Fibroblast of peridontal ligament (primary cell): Measurements from ENCODE around the gene IER2.

Experiments used
- DNase-seq: peaks from one replicate; pipeline ENCODE4 v3.0.0-alpha.2; 2010; ENCODE audit errors: extremely low read depth

The IER2 gene

GRCh38 chr19:13118424-13119193, 31.6 kb upstream of the IER2 start:
- DNase-seq: no peak

GRCh38 chr19:13119627-13120026, 30.6 kb upstream of the IER2 start:
- no peak for DNase-seq

- DNase-seq: no peak
Observed at GRCh38 chr19:13120031-13120430, 30.2 kb upstream of the IER2 start.

- DNase-seq: peak; percentile 52
Observed at GRCh38 chr19:13120817-13121216, 29.4 kb upstream of the IER2 start.

- DNase-seq: no peak
Observed at GRCh38 chr19:13121551-13122274, 28.5 kb upstream of the IER2 start.

- DNase-seq: no peak
Observed at GRCh38 chr19:13122275-13122878, 27.8 kb upstream of the IER2 start.

GRCh38 chr19:13122980-13123957, 26.9 kb upstream of the IER2 start:
- DNase-seq: no peak

- DNase-seq: peak; percentile 37
Observed at GRCh38 chr19:13127051-13127450, 23.2 kb upstream of the IER2 start.

GRCh38 chr19:13127811-13128575, 22.2 kb upstream of the IER2 start:
- DNase-seq: no peak

GRCh38 chr19:13128583-13128982, 21.6 kb upstream of the IER2 start:
- no peak for DNase-seq

- DNase-seq: no peak
Observed at GRCh38 chr19:13129384-13129783, 20.8 kb upstream of the IER2 start.

- DNase-seq: no peak
Observed at GRCh38 chr19:13130886-13131490, 19.2 kb upstream of the IER2 start.

- peak; percentile 71 for DNase-seq
Observed at GRCh38 chr19:13132471-13133180, 17.6 kb upstream of the IER2 start.

GRCh38 chr19:13133241-13133870, 16.9 kb upstream of the IER2 start:
- DNase-seq: no peak

- DNase-seq: no peak
Observed at GRCh38 chr19:13134626-13135025, 15.6 kb upstream of the IER2 start.

GRCh38 chr19:13135068-13136062, 14.8 kb upstream of the IER2 start:
- no peak for DNase-seq

GRCh38 chr19:13137290-13137794, 12.9 kb upstream of the IER2 start:
- DNase-seq: no peak
